Smooth muscle cell (in vitro differentiated cells): Measurements from ENCODE around the gene MOB2. TPM values are rescaled to one million over a fixed set of nuclear protein-coding genes. Genes with fewer than 3 reads are reported as not detected.
"Not testable (repeated sequence)": the region's sequence is repeated elsewhere in the genome, so short reads cannot be mapped to it uniquely, and the experiment has no call there.

Experiments used
- DNase-seq: peaks from one replicate; lab custom pipeline; 2025; ENCODE audit not compliant: unreplicated experiment; lab: John Stamatoyannopoulos, UW
- H2AFZ ChIP-seq: fragments of 200-600 bp; sonication (generic); 2 replicates; pipeline ENCODE4 v1.6.0; 2016; ENCODE audit warnings: antibody characterized with exemption, low read depth, mild to moderate bottlenecking
- H3F3A ChIP-seq: fragments of 200-600 bp; sonication (generic); 2 replicates; pipeline ENCODE4 v1.6.0; 2017; ENCODE audit warnings: antibody characterized with exemption, low read depth
- H3K27ac ChIP-seq: fragments of 200-600 bp; sonication (generic); 2 replicates; pipeline ENCODE4 v1.5.1; 2016; ENCODE audit warnings: low read depth, mild to moderate bottlenecking
- H3K27me3 ChIP-seq: fragments of 200-600 bp; sonication (generic); 2 replicates; pipeline ENCODE4 v1.6.1; 2016; ENCODE audit warnings: low read depth, mild to moderate bottlenecking
- H3K36me3 ChIP-seq: fragments of 200-600 bp; sonication (generic); 2 replicates; pipeline ENCODE4 v1.5.1; 2016; ENCODE audit warnings: low read depth
- H3K4me1 ChIP-seq: fragments of 200-600 bp; sonication (generic); 2 replicates; pipeline ENCODE4 v1.5.1; 2016; ENCODE audit warnings: low read depth
- H3K4me2 ChIP-seq: fragments of 200-600 bp; sonication (generic); 2 replicates; pipeline ENCODE4 v1.6.0; 2016; ENCODE audit warnings: mild to moderate bottlenecking
- H3K4me3 ChIP-seq: fragments of 200-600 bp; sonication (generic); 2 replicates; pipeline ENCODE4 v1.5.1; 2016; ENCODE audit warnings: mild to moderate bottlenecking
- H3K79me2 ChIP-seq: fragments of 200-600 bp; sonication (generic); 2 replicates; pipeline ENCODE4 v1.6.0; 2016; ENCODE audit warnings: low read depth, mild to moderate bottlenecking
- H3K9ac ChIP-seq: fragments of 200-600 bp; sonication (generic); 2 replicates; pipeline ENCODE4 v1.6.0; 2016; ENCODE audit warnings: low read depth
- H3K9me3 ChIP-seq: fragments of 200-600 bp; sonication (generic); replicated peaks from 2 replicates; pipeline ENCODE4 v1.5.1; 2016; ENCODE audit warnings: low read depth
- H4K20me1 ChIP-seq: fragments of 200-600 bp; sonication (generic); 2 replicates; pipeline ENCODE4 v1.6.0; 2016; ENCODE audit warnings: low read depth
- CTCF ChIP-seq: fragments of 200-600 bp; sonication (generic); IDR thresholded peaks from 2 replicates; pipeline ENCODE4 v1.5.1; 2017; ENCODE audit warnings: borderline replicate concordance, mild to moderate bottlenecking, antibody characterized with exemption; ENCODE audit not compliant: insufficient read depth, poor library complexity, severe bottlenecking
- WGBS: methylation state at CpG from one replicate; pipeline ENCODE4 v1.1.7; 2016; ENCODE audit warnings: low lambda C conversion rate; 5-methylcytosine and 5-hydroxymethylcytosine counted together
- polyA plus RNA-seq: library from polyadenylated mRNA; unstranded; fragments of >200 nt; fragmentation: Nextera tagmentation; extraction: Ambion mirVana; gene quantifications from 2 replicates; pipeline ENCODE4 v1.2.1, GENCODE V29; 2016
- total RNA-seq: library from RNA; depleted of rRNA; stranded (reverse); fragments of >200 nt; gene quantifications from 2 replicates; pipeline ENCODE4 v1.2.3, GENCODE V29; 2014

The MOB2 gene
- total and polyA plus RNA-seq, 2 experiments from 2014 or later, result 2.5 to 24.0 TPM

GRCh38 chr11:1437500-1437899 lies 49.1 kb downstream of the MOB2 start:
- WGBS, result 38% methylated on average over 6 of the region's 6 CpGs
- peak overlapping the region; percentile 14 for H3K4me2 ChIP-seq

GRCh38 chr11:1436468-1437039 lies 50.0 kb downstream of the MOB2 start:
- Histone ChIP-seq H3K4me3 (no peak overlapping the region), H4K20me1 (no peaks in the 10 kb centered on the region), H2AFZ (no peak overlapping the region), H3K36me3 (no peaks in the 10 kb centered on the region), H3K9ac (no peak overlapping the region), H3F3A (no peaks in the 10 kb centered on the region), H3K4me1 (peaks cover 9% of the 10 kb centered on the region), H3K9me3 (no peaks in the 10 kb centered on the region), H3K27me3 (no peaks in the 10 kb centered on the region), H3K4me2 (no peak overlapping the region), H3K27ac (no peak overlapping the region), H3K79me2 (no peaks in the 10 kb centered on the region)
- WGBS, result 47% methylated on average over 9 of the region's 13 CpGs
- no peak for TF ChIP-seq CTCF
- no peak for DNase-seq

More at GRCh38 chr11:1437500-1437899, 49.1 kb downstream of the MOB2 start:
- TF ChIP-seq CTCF, result no peak
- no peaks in the 10 kb centered on the region for H3K79me2 ChIP-seq
- H3K27ac ChIP-seq, result no peak overlapping the region
- no peaks in the 10 kb centered on the region for H4K20me1 ChIP-seq
- peaks cover 9% of the 10 kb centered on the region for H3K4me1 ChIP-seq
- no peaks in the 10 kb centered on the region for H3K27me3 ChIP-seq
- H3K4me3 ChIP-seq, result no peak overlapping the region
- no peaks in the 10 kb centered on the region for H3F3A ChIP-seq
- peak; percentile 42 for DNase-seq
- H2AFZ ChIP-seq, result no peak overlapping the region
- no peaks in the 10 kb centered on the region for H3K9me3 ChIP-seq
- no peak overlapping the region for H3K9ac ChIP-seq
- H3K36me3 ChIP-seq, result no peaks in the 10 kb centered on the region

DNA sequence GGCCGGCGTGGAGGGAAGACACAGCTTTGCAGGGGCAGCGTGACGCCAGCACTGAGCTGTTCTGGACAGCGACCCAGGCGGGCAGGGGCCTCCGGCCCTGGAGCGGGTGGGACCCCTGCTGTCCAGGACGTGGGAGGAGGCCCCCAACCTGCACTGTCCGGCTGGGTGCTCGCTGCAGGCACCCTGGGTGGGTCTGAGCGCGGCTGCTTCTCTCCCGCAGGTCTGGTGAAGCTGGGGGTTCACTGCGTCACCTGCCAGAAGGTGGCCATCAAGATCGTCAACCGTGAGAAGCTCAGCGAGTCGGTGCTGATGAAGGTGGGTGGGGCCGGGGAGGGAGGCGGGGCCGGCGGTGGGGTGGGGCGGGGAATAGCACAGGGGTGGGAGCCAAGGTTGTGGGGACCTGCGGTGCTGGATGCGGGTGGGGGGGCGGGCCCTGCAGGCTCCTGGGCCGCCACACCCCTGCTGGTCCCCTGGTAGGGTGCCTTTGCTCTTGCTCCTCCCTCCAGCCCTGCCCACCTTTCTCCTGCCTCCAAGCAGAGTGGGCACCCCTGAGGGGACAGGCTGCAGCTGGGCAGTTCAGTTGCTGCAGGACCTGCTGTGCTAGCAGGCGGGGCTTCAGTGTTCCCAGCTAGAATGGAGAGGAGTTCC lies 50.6 kb downstream of the MOB2 start:
- no peaks in the 10 kb centered on the region for H4K20me1 ChIP-seq
- H3K9ac ChIP-seq, result no peak overlapping the region
- H3K36me3 ChIP-seq, result no peaks in the 10 kb centered on the region
- no peaks in the 10 kb centered on the region for H3K27me3 ChIP-seq
- H2AFZ ChIP-seq, result no peak overlapping the region
- no peak overlapping the region for H3K27ac ChIP-seq
- H3K4me2 ChIP-seq, result no peak overlapping the region
- no peak for TF ChIP-seq CTCF
- 39% methylated on average over 28 of the region's 29 CpGs for WGBS
- H3K4me1 ChIP-seq, result peaks cover 9% of the 10 kb centered on the region
- H3F3A ChIP-seq, result no peaks in the 10 kb centered on the region
- H3K79me2 ChIP-seq, result no peaks in the 10 kb centered on the region
- DNase-seq, result no peak
- H3K9me3 ChIP-seq, result no peaks in the 10 kb centered on the region
- no peak overlapping the region for H3K4me3 ChIP-seq

DNA sequence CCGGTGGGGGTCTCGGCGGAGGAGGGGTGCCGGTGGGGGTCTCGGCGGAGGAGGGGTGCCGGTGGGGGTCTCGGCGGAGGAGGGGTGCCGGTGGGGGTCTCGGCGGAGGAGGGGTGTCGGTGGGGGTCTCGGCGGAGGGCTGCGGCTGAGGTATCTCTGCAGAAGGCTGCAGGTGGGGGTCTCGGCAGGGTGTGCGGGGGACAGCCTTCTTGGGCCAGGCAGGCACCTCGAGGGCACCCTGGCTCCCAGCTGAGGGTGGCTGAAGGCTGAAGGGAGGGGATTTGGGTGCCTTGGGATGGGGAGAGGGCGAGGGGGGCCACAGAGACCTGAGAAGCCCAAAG lies 51.1 kb downstream of the MOB2 start:
- not testable (repeated sequence) for H3F3A ChIP-seq, H3K9me3 ChIP-seq, DNase-seq

More for the DNA sequence above, 51.1 kb downstream of the MOB2 start:
- H4K20me1 ChIP-seq, H3K4me3 ChIP-seq, H3K27me3 ChIP-seq, H3K27ac ChIP-seq, H3K9ac ChIP-seq, H3K4me2 ChIP-seq, H3K4me1 ChIP-seq, H3K79me2 ChIP-seq, H3K36me3 ChIP-seq, H2AFZ ChIP-seq: not testable (repeated sequence)
- 84% methylated on average over 4 of the region's 20 CpGs for WGBS
